GM19463 (cell line): ENCODE results near the gene IGF2BP3.

Source experiments
- ATAC-seq: cut with Tn5 transposase; IDR thresholded peaks from one replicate; pipeline ENCODE4 v1.9.1; 2021; ENCODE audit warnings: mild to moderate bottlenecking, moderate library complexity; ENCODE audit not compliant: unreplicated experiment

Gene IGF2BP3

GRCh38 chr7:23472556-23472955 lies 2.3 kb upstream of the IGF2BP3 start:
- ATAC-seq: no peak

DNA sequence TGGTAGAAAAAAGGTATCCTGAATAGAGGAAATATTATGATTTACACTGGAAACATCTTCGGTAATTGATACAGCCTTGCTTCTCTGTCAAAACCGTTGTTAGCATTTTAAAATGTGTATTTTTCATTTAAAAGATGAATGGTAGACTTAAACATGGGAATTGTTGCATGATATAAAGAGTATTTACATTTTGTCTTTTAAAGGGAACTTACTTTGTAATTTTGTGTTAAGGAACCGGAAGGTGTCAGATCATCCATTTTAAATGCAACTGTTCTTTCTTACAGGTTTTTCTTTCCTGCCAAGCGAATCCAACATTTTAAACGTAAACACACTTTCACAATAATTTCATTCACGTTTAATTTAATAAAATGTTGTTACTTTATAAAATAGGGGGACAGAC lies 1.8 kb upstream of the IGF2BP3 start:
- no peak for ATAC-seq

- peak; percentile 37 for ATAC-seq
These were observed 992 bp upstream of the IGF2BP3 start for GRCh38 chr7:23471106-23471859.

DNA sequence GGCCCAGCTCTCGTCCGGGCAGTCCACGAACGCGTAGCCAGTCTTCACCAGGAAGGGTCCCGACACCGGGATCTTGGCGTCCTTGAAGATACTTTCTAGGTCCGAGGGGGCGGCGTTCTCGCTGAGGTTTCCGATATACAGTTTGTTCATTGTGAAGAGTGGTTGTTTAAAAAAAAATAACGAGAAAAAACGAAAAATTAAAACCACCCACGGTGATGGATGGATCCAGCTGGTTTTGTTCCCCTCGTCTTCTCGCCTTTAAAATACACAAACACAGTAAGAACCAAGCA lies 385 bp downstream of the IGF2BP3 start:
- no peak for ATAC-seq

- peak; percentile 16 for ATAC-seq
These were observed 936 bp downstream of the IGF2BP3 start for GRCh38 chr7:23469150-23469960.

GRCh38 chr7:23468526-23469149 lies 1.7 kb downstream of the IGF2BP3 start:
- no peak for ATAC-seq

DNA sequence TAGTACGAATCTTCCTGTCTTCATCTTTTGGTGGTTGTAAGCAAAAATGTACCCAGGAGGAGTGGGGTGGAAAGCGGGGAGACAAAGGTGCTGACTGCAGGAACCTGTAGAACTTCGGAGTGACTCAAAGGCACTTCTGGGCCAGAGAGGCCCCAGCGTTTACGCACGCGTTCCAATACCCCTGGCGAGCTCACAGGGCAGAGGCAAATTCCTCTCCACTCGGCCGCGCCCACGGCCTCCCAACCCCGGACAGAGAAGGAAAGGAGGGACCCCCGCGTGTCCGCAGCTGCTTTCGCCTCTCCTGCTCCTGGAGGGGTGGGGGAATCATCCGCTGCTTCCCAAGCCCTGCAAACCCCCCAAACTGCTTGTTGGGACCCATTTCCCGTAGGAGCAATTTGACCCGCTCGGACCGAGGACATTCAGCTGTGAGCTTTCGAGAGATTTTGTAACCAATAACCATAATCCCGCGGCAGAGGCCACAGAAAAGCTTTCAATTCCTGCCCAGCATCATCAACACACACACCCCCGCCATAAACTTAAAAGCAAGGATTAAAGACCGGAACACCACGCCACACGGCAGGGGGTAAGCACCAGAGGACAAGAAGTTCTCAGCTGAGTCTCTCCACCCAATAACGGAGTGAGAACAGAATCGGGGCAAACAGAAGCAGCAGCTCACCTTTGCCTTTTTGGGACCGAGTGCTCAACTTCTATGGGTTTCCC lies 2.3 kb downstream of the IGF2BP3 start:
- no peak for ATAC-seq

GRCh38 chr7:23467291-23467805 lies 2.9 kb downstream of the IGF2BP3 start:
- ATAC-seq: no peak

DNA sequence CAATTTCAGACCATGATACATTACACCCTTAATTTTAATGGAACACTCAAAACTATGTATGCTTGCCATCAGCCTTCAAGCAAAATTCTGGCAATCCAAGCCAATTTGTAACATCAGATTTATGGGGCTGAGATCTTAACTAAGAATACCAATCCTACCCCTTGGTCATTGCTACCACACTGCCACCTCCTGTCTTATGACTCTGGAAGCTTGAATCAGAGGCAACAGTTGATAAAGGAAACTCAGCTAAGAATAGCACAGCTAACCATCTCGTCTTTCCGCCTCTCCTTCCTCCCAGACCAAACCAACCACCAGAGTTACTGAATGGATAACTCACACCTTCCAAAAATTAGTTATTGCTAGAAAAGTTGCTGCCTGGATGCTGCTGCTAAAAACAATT lies 7.4 kb downstream of the IGF2BP3 start:
- ATAC-seq: peak; percentile 39

DNA sequence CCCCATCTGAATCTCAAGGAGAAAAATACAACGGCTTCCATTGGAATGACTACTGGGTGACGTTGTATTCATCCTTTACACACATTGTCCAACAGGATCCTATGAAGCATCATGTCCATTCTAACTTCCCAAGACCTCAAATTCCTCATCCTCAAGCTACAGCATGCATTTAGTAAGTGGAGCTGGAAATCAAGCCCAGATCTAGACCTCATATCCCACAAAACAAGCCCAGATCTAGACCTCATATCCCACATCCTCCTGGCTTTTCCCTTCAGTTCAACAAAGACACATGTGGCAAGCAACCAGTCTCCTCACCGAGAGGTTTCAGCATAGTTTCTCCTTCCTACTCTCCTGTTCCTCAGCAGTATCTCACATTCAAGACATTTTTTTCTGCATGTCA lies 12.2 kb downstream of the IGF2BP3 start:
- ATAC-seq: no peak

DNA sequence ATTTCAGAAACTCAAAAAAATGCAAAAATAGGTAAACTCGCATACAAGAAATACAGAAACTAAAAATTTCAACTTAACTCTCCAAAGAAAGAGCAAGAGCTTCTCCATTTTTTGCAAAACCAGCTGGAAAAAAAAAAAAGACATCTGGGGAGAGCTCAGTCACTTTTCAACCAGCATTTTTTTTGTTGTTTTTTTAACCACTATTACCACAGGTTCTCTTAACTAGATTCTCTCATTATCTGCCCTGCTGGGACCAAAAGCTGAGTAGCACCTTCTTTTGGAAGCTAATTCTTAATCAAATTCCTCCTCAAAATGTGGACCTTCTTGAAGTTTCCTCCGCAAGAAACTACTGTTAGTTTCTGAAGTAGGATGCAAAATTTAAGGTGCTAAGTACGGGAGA lies 14.2 kb downstream of the IGF2BP3 start:
- no peak for ATAC-seq

- no peak for ATAC-seq
These were observed 15.3 kb downstream of the IGF2BP3 start for GRCh38 chr7:23454881-23455526.

DNA sequence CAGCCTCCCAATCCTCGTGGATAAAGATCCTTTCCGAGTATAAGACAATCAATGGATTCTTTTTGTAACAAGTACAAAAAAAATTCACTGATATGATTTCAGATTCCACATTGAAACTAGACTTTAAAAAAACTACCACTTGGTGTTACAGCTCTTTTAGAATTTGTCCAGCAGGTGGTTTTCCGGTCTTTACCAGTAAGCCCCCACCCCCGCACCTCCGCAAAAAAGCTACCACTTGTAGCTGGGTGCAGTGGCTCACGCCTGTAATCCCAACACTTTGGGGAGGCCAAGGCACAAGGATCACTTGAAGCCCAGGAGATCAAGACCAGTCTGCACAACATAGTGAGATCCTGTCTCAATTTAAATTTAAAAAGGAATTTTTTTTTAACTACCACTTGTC lies 19.8 kb downstream of the IGF2BP3 start:
- no peak for ATAC-seq

DNA sequence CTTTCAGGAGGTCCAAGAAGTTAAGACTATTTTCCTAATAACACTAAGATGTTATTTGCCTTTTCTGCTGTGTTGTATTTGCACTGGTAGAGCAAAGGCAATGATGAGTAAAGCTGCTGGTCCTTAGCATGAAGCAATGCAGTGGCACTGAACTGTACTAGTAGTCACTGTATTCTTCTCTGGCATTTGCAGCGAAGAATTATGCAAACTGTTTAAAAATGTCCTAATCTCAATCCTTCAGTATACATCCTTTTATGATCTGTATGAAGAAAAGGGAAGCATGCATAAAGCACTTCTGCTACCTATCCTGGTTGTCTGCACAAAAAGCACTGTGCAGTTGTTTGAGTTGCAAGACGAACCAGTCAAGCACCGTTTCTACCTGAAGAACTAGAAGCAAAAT lies 20.4 kb downstream of the IGF2BP3 start:
- ATAC-seq: no peak

GRCh38 chr7:23445326-23445725 lies 25.0 kb downstream of the IGF2BP3 start:
- no peak for ATAC-seq

- no peak for ATAC-seq
These were observed 26.3 kb downstream of the IGF2BP3 start for GRCh38 chr7:23443974-23444373.

GRCh38 chr7:23438171-23438570 lies 32.1 kb downstream of the IGF2BP3 start:
- no peak for ATAC-seq

GRCh38 chr7:23434147-23434917 lies 36.0 kb downstream of the IGF2BP3 start:
- no peak for ATAC-seq

GRCh38 chr7:23431702-23432199 lies 38.5 kb downstream of the IGF2BP3 start:
- ATAC-seq: no peak

GRCh38 chr7:23430893-23431259 lies 39.4 kb downstream of the IGF2BP3 start:
- ATAC-seq: no peak
